ENCODE data around the gene TUB.

Gene TUB

GRCh38 chr11:8094656-8095055 is 13.6 kb downstream of the TUB start:
- TF ChIP-seq CTCF (IDR thresholded peaks at IDR 0.05; ENCODE audit: extremely low read depth, missing control alignments), result no peak
- DNase-seq (ENCODE audit: low spot score), result no peak

GRCh38 chr11:8095371-8095770 is 14.4 kb downstream of the TUB start:
- TF ChIP-seq CTCF (IDR thresholded peaks at IDR 0.05; ENCODE audit: extremely low read depth, missing control alignments), result no peak
- no peak for DNase-seq (ENCODE audit: low spot score)

- no peak for DNase-seq (ENCODE audit: low spot score)
- no peak for TF ChIP-seq CTCF (IDR thresholded peaks at IDR 0.05; ENCODE audit: extremely low read depth, missing control alignments)
Observed at GRCh38 chr11:8095806-8096522, 15.0 kb downstream of the TUB start.

GRCh38 chr11:8096575-8096974 is 15.6 kb downstream of the TUB start:
- TF ChIP-seq CTCF (IDR thresholded peaks at IDR 0.05; ENCODE audit: extremely low read depth, missing control alignments), result no peak
- DNase-seq (ENCODE audit: low spot score), result no peak

GRCh38 chr11:8097062-8097461 is 16.1 kb downstream of the TUB start:
- no peak for DNase-seq (ENCODE audit: low spot score)
- no peak for TF ChIP-seq CTCF (IDR thresholded peaks at IDR 0.05; ENCODE audit: extremely low read depth, missing control alignments)

- DNase-seq (ENCODE audit: low spot score), result peak; percentile 7
- no peak for TF ChIP-seq CTCF (IDR thresholded peaks at IDR 0.05; ENCODE audit: extremely low read depth, missing control alignments)
Observed at GRCh38 chr11:8097468-8097867, 16.5 kb downstream of the TUB start.

GRCh38 chr11:8097926-8098325 is 16.9 kb downstream of the TUB start:
- peak; percentile 1 for DNase-seq (ENCODE audit: low spot score)
- TF ChIP-seq CTCF (IDR thresholded peaks at IDR 0.05; ENCODE audit: extremely low read depth, missing control alignments), result no peak
